ENCODE measurements around the gene SLC27A2.

DNA sequence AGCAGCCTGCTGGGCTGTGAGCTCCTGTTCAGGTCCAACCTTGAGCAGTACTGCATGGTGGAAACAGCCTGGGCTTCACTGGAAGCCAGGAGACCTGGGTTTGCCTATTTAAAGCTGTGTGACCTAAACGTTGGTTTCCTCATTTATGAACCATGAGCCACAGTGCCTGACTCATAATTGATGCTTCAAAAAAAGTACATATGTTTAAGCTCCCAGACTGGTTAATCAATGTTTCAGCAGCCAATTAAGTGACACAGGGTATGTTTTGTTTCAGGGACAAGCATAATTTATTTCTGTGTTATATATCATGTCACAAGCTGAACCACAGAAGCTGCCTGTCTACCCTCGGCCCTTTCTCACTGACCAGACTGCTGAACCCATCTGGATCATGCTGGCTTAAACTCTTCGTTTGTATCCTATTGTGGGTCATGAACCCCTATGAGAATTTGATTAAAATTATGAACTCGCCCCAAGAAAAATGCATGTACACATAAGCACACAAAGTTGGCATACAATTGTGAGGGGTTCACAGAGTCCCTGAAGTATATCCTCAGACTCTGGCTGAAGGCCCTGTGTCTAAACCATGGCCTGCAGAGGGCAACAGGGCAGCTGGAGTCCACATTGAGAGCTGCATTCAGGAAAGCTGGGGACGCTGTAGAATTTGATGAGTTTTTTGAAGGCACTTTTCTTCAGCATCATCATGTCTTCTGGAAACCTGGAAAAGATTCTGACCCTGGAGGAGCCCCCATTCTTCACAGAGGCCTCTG lies 59.9 kb downstream of the SLC27A2 start:
- TF ChIP-seq, protein P1, sequence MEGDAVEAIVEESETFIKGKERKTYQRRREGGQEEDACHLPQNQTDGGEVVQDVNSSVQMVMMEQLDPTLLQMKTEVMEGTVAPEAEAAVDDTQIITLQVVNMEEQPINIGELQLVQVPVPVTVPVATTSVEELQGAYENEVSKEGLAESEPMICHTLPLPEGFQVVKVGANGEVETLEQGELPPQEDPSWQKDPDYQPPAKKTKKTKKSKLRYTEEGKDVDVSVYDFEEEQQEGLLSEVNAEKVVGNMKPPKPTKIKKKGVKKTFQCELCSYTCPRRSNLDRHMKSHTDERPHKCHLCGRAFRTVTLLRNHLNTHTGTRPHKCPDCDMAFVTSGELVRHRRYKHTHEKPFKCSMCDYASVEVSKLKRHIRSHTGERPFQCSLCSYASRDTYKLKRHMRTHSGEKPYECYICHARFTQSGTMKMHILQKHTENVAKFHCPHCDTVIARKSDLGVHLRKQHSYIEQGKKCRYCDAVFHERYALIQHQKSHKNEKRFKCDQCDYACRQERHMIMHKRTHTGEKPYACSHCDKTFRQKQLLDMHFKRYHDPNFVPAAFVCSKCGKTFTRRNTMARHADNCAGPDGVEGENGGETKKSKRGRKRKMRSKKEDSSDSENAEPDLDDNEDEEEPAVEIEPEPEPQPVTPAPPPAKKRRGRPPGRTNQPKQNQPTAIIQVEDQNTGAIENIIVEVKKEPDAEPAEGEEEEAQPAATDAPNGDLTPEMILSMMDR (conservative IDR thresholded peaks at IDR 0.05; ENCODE audit: low read depth, low read length), result 0 out of 2 replicates have a peak, but pooled peaks have one; percentile 14
- no peak for TF ChIP-seq EZH2 (IDR thresholded peaks at IDR 0.05; ENCODE audit: low read length, unreplicated experiment)

Measured in PC-3 (cell line).